Progenitor cell of endocrine pancreas (in vitro differentiated cells): ENCODE measurements around the gene LRP2. TPM values are rescaled to one million over a fixed set of nuclear protein-coding genes. Genes with fewer than 3 reads are reported as not detected.

ENCODE experiments used
- DNase-seq: peaks from one replicate; pipeline ENCODE4 v3.0.0; 2021; ENCODE audit warnings: low spot score; ENCODE audit not compliant: unreplicated experiment
- H3K27ac Mint-ChIP-seq: 2 replicates; pipeline ENCODE4 v1.8.0; 2021; ENCODE audit warnings: mild to moderate bottlenecking, moderate library complexity, mixed read lengths
- H3K27me3 Mint-ChIP-seq: 2 replicates; pipeline ENCODE4 v1.8.0; 2021; ENCODE audit warnings: mixed read lengths
- H3K36me3 Mint-ChIP-seq: 2 replicates; pipeline ENCODE4 v1.8.0; 2022; ENCODE audit warnings: mixed read lengths; ENCODE audit not compliant: insufficient read depth
- H3K4me1 Mint-ChIP-seq: 2 replicates; pipeline ENCODE4 v1.8.0; 2021; ENCODE audit warnings: low read depth, mixed read lengths
- H3K4me3 Mint-ChIP-seq: 2 replicates; pipeline ENCODE4 v1.8.0; 2021; ENCODE audit warnings: low read depth, mild to moderate bottlenecking, moderate library complexity, mixed read lengths
- H3K9me3 Mint-ChIP-seq: 2 replicates; pipeline ENCODE4 v1.8.0; 2021; ENCODE audit warnings: low read depth, mixed read lengths
- CTCF ChIP-seq: fragments of 200-600 bp; sonication (generic); IDR thresholded peaks from one replicate; pipeline ENCODE4 v1.5.0; 2021; ENCODE audit warnings: antibody characterized with exemption, mild to moderate bottlenecking; ENCODE audit not compliant: unreplicated experiment
- total RNA-seq: library from RNA; stranded (reverse); gene quantifications from 2 replicates; pipeline ENCODE4 v1.2.1, GENCODE V29; 2021

LRP2 gene
- total RNA-seq, 1 donor from 2014 or later: 44.4 TPM

- no peak overlapping the region for H3K4me3 Mint-ChIP-seq
- no peak for TF ChIP-seq CTCF
- H3K9me3 Mint-ChIP-seq: no peaks in the 10 kb centered on the region
- peaks cover 7% of the 10 kb centered on the region for H3K36me3 Mint-ChIP-seq
- H3K27ac Mint-ChIP-seq: no peak overlapping the region
- H3K27me3 Mint-ChIP-seq: no peaks in the 10 kb centered on the region
- H3K4me1 Mint-ChIP-seq: peaks cover 33% of the 10 kb centered on the region
- DNase-seq: no peak
Observed at GRCh38 chr2:169303579-169304305, 58.6 kb downstream of the LRP2 start.

GRCh38 chr2:169302364-169302763, 60.0 kb downstream of the LRP2 start:
- Mint-ChIP-seq H3K4me1 (peaks cover 33% of the 10 kb centered on the region), H3K4me3 (no peak overlapping the region), H3K27me3 (no peaks in the 10 kb centered on the region), H3K27ac (peak overlapping the region; percentile 9), H3K9me3 (no peaks in the 10 kb centered on the region), H3K36me3 (peaks cover 7% of the 10 kb centered on the region)
- no peak for TF ChIP-seq CTCF
- no peak for DNase-seq

GRCh38 chr2:169301596-169302335, 60.6 kb downstream of the LRP2 start:
- Mint-ChIP-seq H3K4me1 (peaks cover 37% of the 10 kb centered on the region), H3K36me3 (peaks cover 7% of the 10 kb centered on the region), H3K4me3 (no peak overlapping the region)

GRCh38 chr2:169300636-169301530, 61.5 kb downstream of the LRP2 start:
- no peak for DNase-seq
- Mint-ChIP-seq H3K9me3 (no peaks in the 10 kb centered on the region), H3K27ac (peak overlapping the region; percentile 87), H3K4me3 (no peak overlapping the region), H3K36me3 (peaks cover 7% of the 10 kb centered on the region), H3K4me1 (peaks cover 42% of the 10 kb centered on the region), H3K27me3 (no peaks in the 10 kb centered on the region)
- no peak for TF ChIP-seq CTCF

More at GRCh38 chr2:169301596-169302335, 60.6 kb downstream of the LRP2 start:
- TF ChIP-seq CTCF: no peak
- no peaks in the 10 kb centered on the region for H3K27me3 Mint-ChIP-seq
- DNase-seq: no peak
- peak overlapping the region; percentile 90 for H3K27ac Mint-ChIP-seq
- no peaks in the 10 kb centered on the region for H3K9me3 Mint-ChIP-seq

- peaks cover 3% of the 10 kb centered on the region for H3K36me3 Mint-ChIP-seq
- H3K27me3 Mint-ChIP-seq: no peaks in the 10 kb centered on the region
- H3K4me3 Mint-ChIP-seq: no peak overlapping the region
- H3K4me1 Mint-ChIP-seq: peaks cover 40% of the 10 kb centered on the region
- no peak overlapping the region for H3K27ac Mint-ChIP-seq
- H3K9me3 Mint-ChIP-seq: no peaks in the 10 kb centered on the region
- TF ChIP-seq CTCF: no peak
- DNase-seq: no peak
Observed at GRCh38 chr2:169298007-169298406, 64.3 kb downstream of the LRP2 start.
